ENCODE measurements around the gene IER2. TPM values are rescaled to one million over a fixed set of nuclear protein-coding genes. Genes with fewer than 3 reads are reported as not detected.

The IER2 gene
- total and polyA plus RNA-seq, 2 of the 8 experiments (the other 6 are each of a cell fraction or from before 2014, with no cell fraction given) = 84.5 to 138 TPM

GRCh38 chr19:13172346-13173138 is 22.3 kb downstream of the IER2 start:
- H3K23ac ChIP-seq (ENCODE audit: insufficient read length) = no peak overlapping the region
- no peaks in the 10 kb centered on the region for H3K9me3 ChIP-seq (ENCODE audit: insufficient read depth in 2 of 2, low read depth in 1 of 2, low read length in 1 of 2)
- CTCF ChIA-PET (ENCODE audit: partially characterized antibody) = interaction anchor here (0.7 to 1.6 kb wide), 5 partner anchors 9 to 57 kb away, joined by 3 to 6 read pairs (median 4); no protein-coding TSS in a partner anchor
- 92% methylated on average over 16 of the region's 18 CpGs; no CpG with 5 or more reads in 1 of the 2 experiments for WGBS, 2 experiments (ENCODE audit: extremely low coverage in 1 of 2, insufficient coverage in 1 of 2, insufficient read length in 1 of 2, insufficient replicate concordance in 2 of 2, low coverage in 1 of 2, low lambda C conversion rate in 2 of 2, missing lambda C conversion rate in 1 of 2)
- H3K14ac ChIP-seq (ENCODE audit: insufficient read length) = no peak overlapping the region
- H4K20me1 ChIP-seq (replicated peaks in 1 of 2; ENCODE audit: control insufficient read depth in 1 of 2, insufficient read depth in 2 of 2, low read length in 2 of 2) = no peaks in the 10 kb centered on the region
- no peak overlapping the region for H3K18ac ChIP-seq (ENCODE audit: extremely low read depth, low read length)
- no peak overlapping the region for H3K9ac ChIP-seq (replicated peaks in 1 of 4; ENCODE audit: extremely low read depth in 1 of 4, low read depth in 3 of 4, low read length in 3 of 4)
- FAIRE-seq (no peak), DNase-seq (ENCODE audit: low read depth in 1 of 2, low spot score in 2 of 2) (no peak)
- H3K36me3 ChIP-seq (ENCODE audit: control insufficient read depth in 2 of 4, insufficient read depth in 4 of 4, low read length in 3 of 4) = no peaks in the 10 kb centered on the region
- H2AFZ ChIP-seq (ENCODE audit: low read length) = no peak overlapping the region
- no peaks in the 10 kb centered on the region for H3K79me2 ChIP-seq (ENCODE audit: control insufficient read depth in 1 of 2, insufficient read depth in 2 of 2, low read length in 2 of 2)
- H3K79me1 ChIP-seq (ENCODE audit: low read depth, low read length) = no peaks in the 10 kb centered on the region
- H3K4me3 ChIP-seq (ENCODE audit: extremely low read depth in 1 of 4, insufficient read depth in 2 of 4, low read depth in 3 of 4, low read length in 4 of 4) = no peak overlapping the region
- no peak overlapping the region for H4K91ac ChIP-seq (replicated peaks; ENCODE audit: insufficient read length, low read length)
- no peak overlapping the region for H2BK120ac ChIP-seq (replicated peaks; ENCODE audit: low read depth, low read length)
- H4K8ac ChIP-seq (ENCODE audit: extremely low read depth, insufficient read depth, low read length) = peak overlapping the region; percentile 85; the same call in 1 of the 2 replicates
- no peak overlapping the region for H3K4me2 ChIP-seq (ENCODE audit: insufficient read depth in 1 of 2, low read depth in 2 of 2, low read length in 2 of 2)
- peak overlapping the region; percentile 29; the same call in 1 of the 2 replicates for H2BK12ac ChIP-seq (ENCODE audit: low read depth, low read length)
- H3K23me2 ChIP-seq (ENCODE audit: low read depth, low read length) = no peaks in the 10 kb centered on the region
- H3K27me3 ChIP-seq (replicated peaks in 1 of 4; ENCODE audit: control insufficient read depth in 3 of 4, extremely low read depth in 1 of 4, insufficient read depth in 3 of 4, low read length in 3 of 4) = no peaks in the 10 kb centered on the region
- no peak overlapping the region for H4K5ac ChIP-seq (ENCODE audit: insufficient read length, low read depth, low read length)
- H2BK15ac ChIP-seq (ENCODE audit: low read length) = 0 out of 2 replicates have a peak overlapping the region, but pooled peaks have one; percentile 40
- POLR2A ChIA-PET (ENCODE audit: partially characterized antibody) = interaction anchor here (0.8 to 12.0 kb wide), 6 partner anchors 9 to 53 kb away, joined by 3 to 530 read pairs (median 8); partner anchors contain the start of genes IER2 and STX10
- peaks cover 0 to 5% (median 3%) of the 10 kb centered on the region in 4 experiments; a peak in 4 of 7 replicates for H3K4me1 ChIP-seq (replicated peaks in 1 of 4; ENCODE audit: control insufficient read depth in 3 of 4, insufficient read depth in 4 of 4, low read length in 3 of 4)
- no peak overlapping the region for H3K56ac ChIP-seq (replicated peaks; ENCODE audit: insufficient read length, low read depth, low read length)
- H2BK20ac ChIP-seq (ENCODE audit: low read length) = no peak overlapping the region
- 0 out of 2 replicates have a peak overlapping the region, but pooled peaks have one; percentile 4 for H2BK5ac ChIP-seq (ENCODE audit: low read depth, low read length)
- H3K27ac ChIP-seq (ENCODE audit: low read depth, low read length) = no peak overlapping the region
- H2AK5ac ChIP-seq (ENCODE audit: low read depth, low read length) = no peak overlapping the region
- H3K4ac ChIP-seq (replicated peaks; ENCODE audit: insufficient read length, low read depth, low read length) = no peak overlapping the region
- TF ChIP-seq SUZ12 (IDR thresholded peaks at IDR 0.05; ENCODE audit: low read length) = no peak
- TF ChIP-seq SP1 (IDR thresholded peaks at IDR 0.05; ENCODE audit: low read depth, low read length) = no peak

Measured in H1 (cell line).